GM19455 (cell line): Measurements from ENCODE around the gene GLRX.

Source experiments
- ATAC-seq: cut with Tn5 transposase; IDR thresholded peaks from one replicate; pipeline ENCODE4 v1.9.1; 2021; ENCODE audit not compliant: unreplicated experiment

The GLRX gene, protein sequence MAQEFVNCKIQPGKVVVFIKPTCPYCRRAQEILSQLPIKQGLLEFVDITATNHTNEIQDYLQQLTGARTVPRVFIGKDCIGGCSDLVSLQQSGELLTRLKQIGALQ

DNA sequence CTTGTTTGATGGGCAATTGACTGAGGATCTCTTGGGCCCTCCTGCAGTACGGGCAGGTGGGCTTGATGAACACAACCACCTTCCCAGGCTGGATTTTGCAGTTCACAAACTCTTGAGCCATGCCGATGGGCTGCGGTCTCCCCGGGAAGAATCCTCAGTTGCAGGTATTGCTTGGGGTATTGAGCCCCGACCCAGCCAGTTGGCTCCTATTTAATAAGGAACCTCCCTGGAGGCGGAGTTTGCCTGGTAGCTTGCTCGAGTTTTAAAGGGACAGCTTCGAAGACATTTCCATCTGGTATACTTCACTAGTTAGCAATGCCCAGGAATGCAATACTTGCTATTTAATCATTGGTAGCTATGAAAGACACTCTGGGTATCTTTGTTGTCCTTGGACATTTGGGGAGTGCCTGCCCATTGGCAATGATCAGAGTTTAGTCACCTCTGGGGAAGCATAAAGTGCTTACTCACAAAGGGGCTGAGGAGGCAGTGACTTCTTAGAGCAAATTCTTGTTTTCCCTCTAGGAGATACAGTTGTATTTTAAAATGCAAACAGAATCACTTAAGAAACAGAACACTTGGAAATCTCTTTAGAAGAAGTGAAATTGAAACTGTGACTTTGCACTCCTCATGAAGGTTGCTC is at the start of gene GLRX:
Gene GLRX (minus strand): TSS at position 185 of the 640 bp plus-strand sequence. CDS start 64 bp downstream, at position 121.
- peak; percentile 53 for ATAC-seq

DNA sequence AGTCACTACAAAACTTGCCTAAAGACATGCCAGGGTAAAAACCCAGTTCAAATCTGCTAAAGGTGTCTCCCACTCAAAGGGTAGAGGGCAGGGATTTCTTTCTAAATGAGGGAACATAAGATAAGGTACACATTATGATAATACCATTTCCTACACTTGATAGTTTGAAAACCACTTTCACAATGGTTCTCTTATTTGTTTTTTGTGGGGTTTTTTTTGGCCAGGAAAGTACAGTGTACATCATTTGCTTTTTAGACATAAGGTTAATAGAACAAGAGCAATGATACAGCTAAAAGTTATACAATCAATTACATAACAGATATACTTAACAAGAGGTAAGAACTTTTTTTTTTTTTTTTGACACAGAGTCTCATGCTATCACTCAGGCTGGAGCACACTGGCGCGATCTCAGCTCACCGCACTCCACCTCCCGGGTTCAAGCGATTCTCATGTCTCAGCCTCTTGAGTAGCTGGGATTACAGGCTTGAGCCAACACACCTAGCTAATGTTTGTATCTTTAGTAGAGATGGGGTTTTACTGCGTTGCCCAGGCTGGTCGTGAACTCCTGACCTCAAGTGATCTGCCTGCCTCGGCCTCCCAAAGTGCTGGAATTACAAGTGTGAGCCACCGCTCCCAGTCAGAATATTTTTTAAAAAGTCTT is 48.8 kb upstream of the GLRX start:
- no peak for ATAC-seq

- ATAC-seq = peak; percentile 59
Measured at GRCh38 chr5:95870105-95870672, 47.7 kb upstream of the GLRX start.

DNA sequence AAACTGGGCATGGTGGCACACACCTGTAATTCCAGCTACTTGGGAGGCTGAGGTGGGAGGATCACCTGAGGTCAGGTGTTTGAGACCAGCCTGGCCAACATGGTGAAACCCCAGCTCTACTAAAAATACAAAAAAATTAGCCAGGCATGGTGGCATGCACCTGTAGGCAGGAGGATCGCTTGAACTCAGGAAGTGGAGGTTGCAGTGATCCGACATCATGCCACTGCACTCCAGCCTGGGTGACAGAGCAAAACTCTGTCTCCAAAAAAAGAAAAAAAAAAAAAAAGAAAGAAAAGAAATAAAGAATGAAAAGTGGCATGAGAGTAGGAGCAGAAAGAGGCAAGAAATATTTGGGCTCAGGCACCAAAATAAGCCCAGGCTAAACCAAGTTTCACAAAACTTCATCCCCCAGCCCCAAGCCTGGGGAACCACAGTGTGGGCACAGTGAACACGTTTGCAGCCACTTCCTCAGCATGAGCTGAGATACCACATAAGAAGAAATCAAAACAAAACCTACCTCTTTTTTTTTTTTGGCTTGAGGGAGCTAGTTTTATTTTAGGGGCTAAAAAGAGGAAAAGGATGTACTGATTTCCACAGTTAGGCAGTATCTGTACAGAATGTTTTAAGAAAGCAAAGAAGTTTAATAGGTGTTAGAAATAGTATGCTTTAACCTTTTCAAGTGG is 46.8 kb upstream of the GLRX start:
- peak; percentile 42 for ATAC-seq

DNA sequence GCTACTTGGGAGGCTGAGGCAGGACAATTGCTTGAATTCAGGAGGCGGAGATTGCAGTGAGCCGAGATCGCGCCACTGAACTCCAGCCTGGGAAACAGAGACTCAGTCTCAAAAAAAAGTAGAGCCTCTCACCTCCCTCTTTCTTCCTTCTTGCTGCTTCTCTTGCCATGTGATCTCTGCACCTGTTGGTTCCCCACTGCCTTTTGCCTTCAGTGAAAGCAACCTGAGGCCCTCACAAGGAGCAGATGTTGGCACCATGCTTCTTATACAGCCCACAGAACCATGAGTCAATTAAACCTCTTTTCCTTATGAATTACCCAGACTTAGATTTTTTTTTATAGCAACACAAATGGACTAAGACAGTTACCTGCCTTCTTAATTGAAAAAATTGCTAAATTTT is 45.6 kb upstream of the GLRX start:
- no peak for ATAC-seq

DNA sequence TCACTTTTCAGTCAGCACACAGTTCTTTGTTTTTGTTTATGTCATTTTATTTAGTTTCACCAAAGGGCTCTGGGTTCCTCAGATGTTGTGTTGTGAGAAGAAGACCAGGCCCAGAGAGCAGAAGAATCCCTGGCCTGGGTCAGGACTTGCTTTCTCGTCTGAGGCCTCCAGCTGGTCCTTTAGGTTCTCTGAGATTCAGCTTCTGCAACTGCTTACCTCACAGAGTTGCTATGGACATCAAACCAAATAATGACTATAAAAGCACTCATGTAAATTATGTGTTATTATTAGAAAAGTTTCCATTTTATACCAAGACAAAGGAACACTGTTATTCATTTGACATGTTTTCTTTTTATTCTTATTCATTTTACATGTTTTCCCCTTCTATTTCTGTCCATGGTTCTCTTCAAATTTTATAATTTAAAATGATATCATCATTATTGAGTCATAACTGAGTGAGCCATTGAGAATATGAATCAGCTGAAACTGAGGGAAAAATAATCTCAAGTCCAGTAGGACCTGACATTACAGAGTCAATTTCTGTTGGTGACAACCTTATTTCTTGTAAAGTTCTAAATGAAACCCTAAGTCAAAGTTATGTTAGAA is 44.0 kb upstream of the GLRX start:
- ATAC-seq = no peak

DNA sequence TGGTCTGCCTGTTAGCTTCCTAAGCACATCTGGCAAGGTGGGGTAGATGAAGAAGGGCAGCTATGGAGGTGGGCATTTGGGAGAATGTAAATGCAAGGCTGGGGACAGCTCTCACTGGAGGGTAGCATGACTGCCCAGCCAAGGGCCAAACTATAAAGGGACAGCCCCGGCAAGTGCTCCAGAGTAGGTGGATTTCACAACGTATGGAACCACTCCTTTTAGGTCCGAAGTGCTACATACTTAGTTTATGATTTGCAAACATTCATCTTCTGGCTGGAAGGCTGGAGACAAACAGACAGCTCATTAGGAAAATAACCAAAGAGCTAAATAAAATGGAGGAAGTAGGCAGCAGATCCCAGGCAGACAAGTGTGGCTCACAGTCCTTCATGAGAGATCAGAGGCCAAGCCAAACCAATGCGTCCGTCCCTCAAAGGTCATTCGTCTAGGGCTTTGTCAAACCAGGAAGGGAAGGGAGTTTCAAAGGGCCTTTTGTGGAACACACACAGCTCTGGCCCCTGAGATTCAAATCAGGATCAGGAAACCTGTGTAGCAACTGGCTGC is 42.5 kb upstream of the GLRX start:
- ATAC-seq = no peak

GRCh38 chr5:95864456-95864855 is 41.9 kb upstream of the GLRX start:
- no peak for ATAC-seq

DNA sequence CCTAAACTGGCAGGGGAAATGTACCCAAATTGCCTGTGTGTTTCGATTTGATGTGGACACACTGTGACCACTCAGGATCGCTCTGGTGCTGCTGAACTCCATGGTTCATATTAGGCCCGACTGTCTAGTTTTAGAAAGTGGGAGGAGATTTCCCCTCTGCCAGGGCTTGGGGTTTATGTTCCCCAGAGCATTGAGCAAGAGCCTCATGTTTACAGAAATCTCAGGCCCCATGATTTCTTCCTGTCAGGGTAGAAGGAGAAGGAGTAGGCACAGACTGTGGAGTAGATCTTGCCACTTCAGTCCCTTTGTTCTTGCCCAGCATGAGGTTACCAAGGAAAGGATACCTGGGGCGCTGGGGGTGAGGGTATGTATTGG is 40.8 kb upstream of the GLRX start:
- no peak for ATAC-seq

DNA sequence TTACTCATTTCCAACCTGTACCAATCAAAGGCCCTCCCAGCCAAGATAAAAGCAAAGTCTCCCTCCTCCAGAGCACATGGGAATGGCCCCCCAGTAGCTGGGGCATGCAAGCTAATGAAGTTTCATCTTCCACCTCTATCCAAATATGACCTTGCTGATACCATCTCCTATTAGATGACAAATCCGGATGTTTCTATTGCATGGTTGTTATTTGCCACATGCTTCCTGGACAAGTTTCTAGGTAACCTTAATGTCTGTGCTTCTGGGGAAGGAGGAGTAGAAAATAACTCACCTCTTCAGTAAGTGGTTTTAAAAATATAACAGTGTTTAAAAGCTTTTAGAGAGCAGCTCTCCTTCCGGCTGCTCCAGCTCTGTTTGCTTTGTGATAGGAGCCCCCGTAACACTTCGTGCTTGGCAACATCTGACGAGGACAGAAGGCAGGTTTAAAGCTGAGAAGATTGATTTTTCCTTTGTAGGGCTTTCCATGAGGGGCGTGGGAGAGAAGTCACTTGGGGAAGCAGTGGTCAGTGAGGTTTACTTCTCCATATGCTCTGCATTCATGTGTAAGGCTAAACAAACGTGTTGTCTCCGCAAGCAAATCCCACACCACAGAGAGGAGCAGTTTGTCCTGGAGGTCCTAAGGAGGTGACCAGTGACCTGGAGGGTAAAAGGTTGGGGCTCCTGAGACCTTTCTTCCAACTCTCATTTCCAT is 40.3 kb upstream of the GLRX start:
- ATAC-seq = no peak

GRCh38 chr5:95861864-95862561 is 39.5 kb upstream of the GLRX start:
- no peak for ATAC-seq

- no peak for ATAC-seq
Measured at GRCh38 chr5:95861221-95861863, 38.8 kb upstream of the GLRX start.

GRCh38 chr5:95859661-95860060 is 37.1 kb upstream of the GLRX start:
- no peak for ATAC-seq

GRCh38 chr5:95858661-95859595 is 36.4 kb upstream of the GLRX start:
- ATAC-seq = peak; percentile 93

GRCh38 chr5:95858023-95858461 is 35.5 kb upstream of the GLRX start:
- no peak for ATAC-seq

DNA sequence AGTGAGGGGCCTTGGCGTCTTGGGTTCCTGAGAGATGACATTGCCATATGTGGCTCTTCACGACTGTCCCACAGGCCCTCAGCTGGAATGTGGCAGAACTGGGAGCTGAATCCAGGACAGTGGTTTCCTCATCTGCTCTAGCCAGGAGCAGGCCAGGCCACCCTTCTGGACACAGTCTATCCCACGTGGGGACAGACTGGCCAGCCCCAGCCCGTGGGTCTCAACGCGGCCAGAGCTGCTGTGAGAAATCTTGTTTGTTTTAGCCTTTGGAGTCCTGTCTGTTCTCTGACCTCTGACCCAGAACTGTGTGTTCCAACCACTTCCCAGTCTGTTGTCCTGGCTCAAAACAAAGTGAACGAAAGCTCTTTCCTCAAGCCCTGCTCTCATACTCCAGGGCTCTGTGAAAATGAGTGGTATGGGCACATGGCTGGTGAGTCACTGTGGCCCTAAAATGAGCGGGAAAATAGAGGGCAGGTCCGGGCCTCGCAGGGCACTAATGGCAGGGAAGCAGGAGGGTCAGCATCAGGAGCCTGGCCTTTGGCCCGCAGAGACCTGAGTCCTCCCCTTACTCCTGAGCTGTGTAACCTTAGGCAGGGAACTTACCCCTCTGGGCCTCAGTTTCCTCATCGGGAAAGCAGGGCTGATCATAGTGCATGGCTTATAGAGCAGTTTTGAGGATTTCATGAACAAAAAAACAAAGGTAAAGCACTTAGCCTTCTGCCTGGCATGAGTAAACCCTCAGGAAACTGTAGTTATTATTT is 34.8 kb upstream of the GLRX start:
- no peak for ATAC-seq

DNA sequence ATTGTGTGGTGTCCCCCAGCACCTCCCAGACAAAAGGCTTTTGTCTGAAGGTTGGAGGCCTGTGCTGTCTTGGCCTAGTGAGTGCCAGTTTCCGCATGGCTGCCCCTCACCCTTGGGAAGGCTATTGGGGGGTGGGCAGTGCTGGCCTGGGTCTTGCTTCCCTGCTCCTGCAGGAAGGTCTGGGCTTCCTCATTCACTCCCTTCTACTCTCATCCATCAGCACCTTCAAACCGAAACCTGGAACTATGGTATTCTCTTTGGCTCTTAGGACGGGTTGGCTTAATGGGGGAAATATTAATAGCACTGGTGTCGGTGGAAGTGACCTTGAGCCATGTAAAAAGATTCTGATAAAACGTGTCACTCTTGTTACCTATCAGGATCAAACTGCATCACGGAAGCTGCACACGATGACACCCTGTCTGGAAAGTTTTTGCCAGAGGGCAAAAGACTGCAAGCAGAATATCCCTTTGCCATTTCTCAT is 34.0 kb upstream of the GLRX start:
- no peak for ATAC-seq
